ENCODE measurements around the gene KCND1. TPM values are rescaled to one million over a fixed set of nuclear protein-coding genes. Genes with fewer than 3 reads are reported as not detected.
A peak's percentile ranks its signal among the peaks of the same experiment; 100 is the strongest.

KCND1 gene
- total RNA-seq, 1 donor from 2014 or later = 3.0 TPM

- H3K27me3 Mint-ChIP-seq = no peaks in the 10 kb centered on the region
- H3K4me3 Mint-ChIP-seq = peak within 1 kb of the TSS; percentile 97
- no peaks in the 10 kb centered on the region for H3K9me3 Mint-ChIP-seq
- TF ChIP-seq CTCF (conservative IDR thresholded peaks at IDR 0.05) = no peak
- H3K4me1 Mint-ChIP-seq (ENCODE audit: unreplicated experiment) = no peaks in the 10 kb centered on the region
- H3K36me3 Mint-ChIP-seq = peaks cover 16% of the 10 kb centered on the region
- DNase-seq (ENCODE audit: extremely low spot score, unreplicated experiment) = peak; percentile 73
- peak within 1 kb of the TSS; percentile 95 for H3K27ac Mint-ChIP-seq
These were observed 30.7 kb upstream of the KCND1 start, which contains the start of gene GRIPAP1 for GRCh38 chrX:49002091-49002935. GRIPAP1 (minus strand) TSS chrX:49002264; CDS start chrX:49002229, 35 bp downstream.

GRCh38 chrX:49001521-49002090, 30.0 kb upstream of the KCND1 start:
- DNase-seq (ENCODE audit: extremely low spot score, unreplicated experiment) = no peak
- Mint-ChIP-seq H3K4me3 (peak overlapping the region; percentile 97), H3K4me1 (ENCODE audit: unreplicated experiment) (no peaks in the 10 kb centered on the region), H3K27me3 (no peaks in the 10 kb centered on the region), H3K36me3 (peaks cover 16% of the 10 kb centered on the region), H3K9me3 (no peaks in the 10 kb centered on the region), H3K27ac (peak overlapping the region; percentile 95)
- TF ChIP-seq CTCF (conservative IDR thresholded peaks at IDR 0.05) = no peak

GRCh38 chrX:49000636-49001035, 29.0 kb upstream of the KCND1 start:
- Mint-ChIP-seq H3K4me1 (ENCODE audit: unreplicated experiment) (no peaks in the 10 kb centered on the region), H3K36me3 (peaks cover 16% of the 10 kb centered on the region), H3K27ac (no peak overlapping the region), H3K27me3 (no peaks in the 10 kb centered on the region), H3K9me3 (no peaks in the 10 kb centered on the region), H3K4me3 (peak overlapping the region; percentile 97)
- TF ChIP-seq CTCF (conservative IDR thresholded peaks at IDR 0.05) = no peak
- no peak for DNase-seq (ENCODE audit: extremely low spot score, unreplicated experiment)

GRCh38 chrX:48999030-48999429, 27.4 kb upstream of the KCND1 start:
- H3K27ac Mint-ChIP-seq = no peak overlapping the region
- peaks cover 20% of the 10 kb centered on the region for H3K36me3 Mint-ChIP-seq
- no peak for TF ChIP-seq CTCF (conservative IDR thresholded peaks at IDR 0.05)
- H3K4me3 Mint-ChIP-seq = no peak overlapping the region
- H3K27me3 Mint-ChIP-seq = no peaks in the 10 kb centered on the region
- no peak for DNase-seq (ENCODE audit: extremely low spot score, unreplicated experiment)
- no peaks in the 10 kb centered on the region for H3K4me1 Mint-ChIP-seq (ENCODE audit: unreplicated experiment)
- H3K9me3 Mint-ChIP-seq = no peaks in the 10 kb centered on the region

- H3K36me3 Mint-ChIP-seq = peaks cover 20% of the 10 kb centered on the region
- H3K4me1 Mint-ChIP-seq (ENCODE audit: unreplicated experiment) = no peaks in the 10 kb centered on the region
- no peak overlapping the region for H3K27ac Mint-ChIP-seq
- H3K4me3 Mint-ChIP-seq = no peak overlapping the region
- TF ChIP-seq CTCF (conservative IDR thresholded peaks at IDR 0.05) = no peak
- H3K27me3 Mint-ChIP-seq = no peaks in the 10 kb centered on the region
- no peak for DNase-seq (ENCODE audit: extremely low spot score, unreplicated experiment)
- no peaks in the 10 kb centered on the region for H3K9me3 Mint-ChIP-seq
These were observed 26.7 kb upstream of the KCND1 start for GRCh38 chrX:48998391-48998790.
